Cardiac atrium fibroblast (primary cell): ENCODE measurements around the gene RALA. TPM values are rescaled to one million over a fixed set of nuclear protein-coding genes. Genes with fewer than 3 reads are reported as not detected.

ENCODE experiments used
- total RNA-seq: library from RNA; depleted of rRNA; stranded (reverse); fragments of >200 nt; gene quantifications from 2 replicates; pipeline ENCODE4 v1.2.3, GENCODE V29; 2015

The RALA gene
- 24.6 and 28.8 TPM in 2 replicates for total RNA-seq

GRCh38 chr7:39623047-39623731 is at the start of gene RALA:
Gene RALA, plus strand, starts transcription at chr7:39623572. Its CDS starts 63,096 bp downstream, at chr7:39686668.

Other genes with a start within 250 kb of the RALA start
- gene YAE1, start 57.2 kb upstream of the RALA start, total RNA-seq: 12.3 and 19.0 TPM in 2 replicates